Endothelial cell of umbilical vein (primary cell): Measurements from ENCODE around the gene MROH8. TPM values are rescaled to one million over a fixed set of nuclear protein-coding genes. Genes with fewer than 3 reads are reported as not detected.

Experiments used
- Bru-seq: library from RNA; stranded (reverse); fragments of 400-500 nt; gene quantifications from one replicate; lab custom pipeline; 2021; lab: Mats Ljungman, UMichigan
- BruChase-seq, 2 experiments: library from RNA; stranded (reverse); fragments of 400-500 nt; gene quantifications; one replicate each; lab custom pipeline; 2021; lab: Mats Ljungman, UMichigan
- BruUV-seq: library from RNA; stranded (reverse); fragments of 400-500 nt; replicated peaks from 2 replicates; lab custom pipeline; 2021; lab: Mats Ljungman, UMichigan
- CTCF ChIA-PET: fragments of 300-600, 350-600 bp; sonication (Branson Sonifier 250); formaldehyde crosslinking; loops from one replicate; lab custom pipeline; 2021; ENCODE audit warnings: antibody characterized with exemption, inconsistent platforms; lab: Charles Lee
- POLR2A ChIA-PET: fragments of 300-600, 350-600 bp; sonication (Branson Sonifier 250); formaldehyde crosslinking; loops from one replicate; lab custom pipeline; 2021; ENCODE audit warnings: antibody characterized with exemption, inconsistent platforms; lab: Charles Lee
- DNase-seq: peaks from one replicate; pipeline ENCODE4 v3.0.0-alpha.2; 2011; ENCODE audit warnings: low read depth, low spot score
- FAIRE-seq: peaks from 2 replicates; lab custom pipeline; 2011; peaks lifted over from hg19 to GRCh38; lab: Jason Lieb, UNC
- H2AFZ ChIP-seq: 2 replicates; pipeline ENCODE4 v1.6.0; 2012; ENCODE audit warnings: low read depth, low read length, control low read depth, inconsistent platforms
- H3K27ac ChIP-seq: 2 replicates; pipeline ENCODE4 v1.5.1; 2011; ENCODE audit warnings: low read depth, mild to moderate bottlenecking, control low read depth, low read length, moderate library complexity; ENCODE audit not compliant: insufficient read depth
- H3K27me3 ChIP-seq, 2 experiments: 2 replicates each; pipeline versions ENCODE4 v1.6.0 to v1.6.1; 2011; ENCODE audit warnings: low read length in 2 of 2, mixed read lengths in 1 of 2; ENCODE audit not compliant: control insufficient read depth in 2 of 2, insufficient read depth in 2 of 2
- H3K36me3 ChIP-seq, 2 experiments: 2 replicates in 1 of 2; 3 replicates in 1 of 2; pipeline ENCODE4 v1.5.1; 2011; ENCODE audit warnings: low read length in 2 of 2, mild to moderate bottlenecking in 1 of 2, moderate library complexity in 1 of 2; ENCODE audit not compliant: control insufficient read depth in 2 of 2, insufficient read depth in 2 of 2; ENCODE audit errors: extremely low read depth in 1 of 2
- H3K4me1 ChIP-seq: 3 replicates; pipeline ENCODE4 v1.5.1; 2011; ENCODE audit warnings: mild to moderate bottlenecking, low read length; ENCODE audit not compliant: control insufficient read depth, insufficient read depth; ENCODE audit errors: extremely low read depth
- H3K4me2 ChIP-seq: 2 replicates; pipeline ENCODE4 v1.6.1; 2011; ENCODE audit warnings: low read length, control low read depth, mixed read lengths; ENCODE audit not compliant: insufficient read depth
- H3K4me3 ChIP-seq, 3 experiments: fragments of 200-600 bp in 1 of 3; sonication (generic), shearing (Covaris generic) in 1 of 3; replicated peaks in 1 of 3; 2 replicates each; pipeline ENCODE4 v1.5.1; 2011 to 2016; ENCODE audit warnings: control low read depth in 3 of 3, low read length in 3 of 3, mild to moderate bottlenecking in 2 of 3, inconsistent platforms in 1 of 3, low read depth in 1 of 3, moderate library complexity in 1 of 3; ENCODE audit not compliant: insufficient read depth in 1 of 3
- H3K79me2 ChIP-seq: 2 replicates; pipeline ENCODE4 v1.6.0; 2012; ENCODE audit warnings: low read length, inconsistent platforms; ENCODE audit not compliant: control insufficient read depth, insufficient read depth
- H3K9ac ChIP-seq: replicated peaks from 2 replicates; pipeline ENCODE3; 2011; ENCODE audit warnings: low read length, control low read depth; ENCODE audit not compliant: insufficient read depth; ENCODE audit errors: extremely low read depth
- H3K9me1 ChIP-seq: replicated peaks from 3 replicates; pipeline ENCODE4 v1.6.0; 2011; ENCODE audit warnings: mild to moderate bottlenecking, low read length; ENCODE audit not compliant: control insufficient read depth, insufficient read depth; ENCODE audit errors: extremely low read depth
- H3K9me3 ChIP-seq: replicated peaks from 2 replicates; pipeline ENCODE4 v1.5.1; 2012; ENCODE audit warnings: low read length, inconsistent platforms; ENCODE audit not compliant: control insufficient read depth, insufficient read depth
- H4K20me1 ChIP-seq: replicated peaks from 2 replicates; pipeline ENCODE3; 2011; ENCODE audit warnings: mild to moderate bottlenecking, low read length; ENCODE audit not compliant: control insufficient read depth, insufficient read depth; ENCODE audit errors: extremely low read depth
- MAX ChIP-seq: IDR thresholded peaks from 2 replicates; pipeline ENCODE4 v1.6.1; 2011; ENCODE audit not compliant: insufficient read depth, insufficient read length
- POLR2A ChIP-seq: IDR thresholded peaks from 2 replicates; pipeline ENCODE4 v1.6.1; 2012; ENCODE audit warnings: low read depth, mild to moderate bottlenecking, control low read depth, low read length
- POLR2AphosphoS5 ChIP-seq: IDR thresholded peaks from 2 replicates; pipeline ENCODE4 v1.6.1; 2012; ENCODE audit warnings: low read depth, mild to moderate bottlenecking, control low read depth, low read length, moderate library complexity; ENCODE audit not compliant: insufficient read depth
- dilution Hi-C: fragments of 300-500 bp; cut with MboI; formaldehyde crosslinking; loops from one replicate; pipeline ENCODE4 v1.15.0; 2019; ENCODE audit warnings: low sequenced_read_pairs; ENCODE audit not compliant: extremely low pct_ligation_motif_present
- intact Hi-C: fragments of 100-400 bp; cut with micrococcal nuclease; formaldehyde crosslinking; loops from one replicate; pipeline ENCODE4 v1.10.0; 2022
- long read RNA-seq: library from polyadenylated mRNA; stranded (forward); transcript quantifications from one replicate; pipeline ENCODE4 v2.0.0, GENCODE V29; 2021
- polyA minus RNA-seq, 3 experiments: library from RNA; depleted of rRNA, polyadenylated mRNA; stranded (reverse); fragments of >200 nt; gene quantifications; 1 replicate in 1 of 3; 2 replicates in 2 of 3; pipeline ENCODE4 v1.2.3, GENCODE V29; 2011
- polyA plus RNA-seq, 4 experiments: library from polyadenylated mRNA; depleted of rRNA in 3 of 4; stranded (reverse) in 3 of 4; unstranded in 1 of 4; fragments of >200 nt; gene quantifications; 2 replicates each; pipeline versions ENCODE4 v1.2.1 to v1.2.3, GENCODE V29; 2011 to 2012; ENCODE audit warnings: missing spikeins in 1 of 4
- total RNA-seq: library from RNA; stranded (reverse); gene quantifications from 2 replicates; pipeline ENCODE4 v1.2.3, GENCODE V29; 2021

The MROH8 gene
- 1.5 and 2.7 TPM in 2 replicates for total RNA-seq
- polyA plus RNA-seq = 0.73 and 1.3 TPM in 2 replicates
- polyA plus RNA-seq (2011; cell fraction: cytosol; rRNA removed) = 1.4 and 2.0 TPM in 2 replicates
- polyA plus RNA-seq (2011; cell fraction: nucleus; rRNA removed) = 1.9 and 4.0 TPM in 2 replicates
- polyA plus RNA-seq (2012) = 0.75 and 1.2 TPM in 2 replicates
- 0.98 and 4.3 TPM in 2 replicates for polyA minus RNA-seq
- polyA minus RNA-seq (2011; cell fraction: cytosol; rRNA and poly(A)+ RNA removed) = not detected
- polyA minus RNA-seq (2011; cell fraction: nucleus; rRNA and poly(A)+ RNA removed) = 1.6 and 4.9 TPM in 2 replicates
- percentile 27 among the genes with signal in this experiment for Bru-seq, nascent RNA
- BruChase-seq, experiment 1, labeled RNA remaining after a 6-hour chase = percentile 28 among the genes with signal in this experiment
- percentile 22 among the genes with signal in this experiment for BruChase-seq, experiment 2, labeled RNA remaining after a 2-hour chase
- long read RNA-seq, partial matches to known transcripts = 2 of 2 reads
- long read RNA-seq, other reads (novel, unspliced or antisense) = 0 of 2 reads

- H3K36me3 ChIP-seq = peaks cover 5 to 7% of the 10 kb centered on the region in 2 experiments
- DNase-seq (peak; percentile 99), FAIRE-seq (peak; percentile 94)
- no TSS peak for BruUV-seq
- H3K9ac ChIP-seq = peak within 1 kb of the TSS; percentile 97
- CTCF ChIA-PET = interaction anchor here (0.7 to 1.7 kb wide), 9 partner anchors 10 to 356 kb away, joined by 3 to 18 read pairs (median 4); partner anchors contain the start of gene RBL1
- intact Hi-C loops = loop anchor here (2.0 to 10.0 kb wide), 2 partner anchors 84 to 228 kb away; partner anchors contain the start of genes RBL1 and SAMHD1
- no peaks in the 10 kb centered on the region for H3K9me3 ChIP-seq
- TF ChIP-seq POLR2AphosphoS5 = peak; percentile 71
- TF ChIP-seq MAX = no peak
- TF ChIP-seq POLR2A = peak; percentile 57
- POLR2A ChIA-PET = interaction anchor here (0.6 to 1.4 kb wide), 4 partner anchors 12 to 16 kb away, joined by 3 to 7 read pairs (median 6); no protein-coding TSS in a partner anchor
- H3K27ac ChIP-seq = peak within 1 kb of the TSS; percentile 94
- no peaks in the 10 kb centered on the region for H4K20me1 ChIP-seq
- peak within 1 kb of the TSS; percentile 92 to 97 (median 96) for H3K4me3 ChIP-seq
- no peaks in the 10 kb centered on the region for H3K9me1 ChIP-seq
- H3K79me2 ChIP-seq = peaks cover 47% of the 10 kb centered on the region
- H3K4me1 ChIP-seq = peaks cover 15% of the 10 kb centered on the region
- H3K27me3 ChIP-seq = no peaks in the 10 kb centered on the region
- H3K4me2 ChIP-seq = peak within 1 kb of the TSS; percentile 96
- dilution Hi-C loops = no loop called here
- peak within 1 kb of the TSS; percentile 95 for H2AFZ ChIP-seq
Observed at GRCh38 chr20:37178839-37179682, at the start of gene MROH8, which contains the start of gene RPN2. TSS of gene MROH8 (minus strand) at chr20:37179548. TSS of gene RPN2 (plus strand) at chr20:37179330. CDS start at chr20:37179357, 27 bp downstream.
